WTC11 (cell line): Measurements from ENCODE around the gene AGAP1. TPM values are rescaled to one million over a fixed set of nuclear protein-coding genes. Genes with fewer than 3 reads are reported as not detected.

ENCODE experiments used
- ATAC-seq: fragments of 200-7000 bp; cut with Tn5 transposase; 2 replicates; pipeline ENCODE4 v1.10.0; 2021; ENCODE audit warnings: mild to moderate bottlenecking, moderate library complexity
- CTCF ChIA-PET: fragments of 300-600 bp; sonication (Branson Sonifier 250); formaldehyde crosslinking; loops from one replicate; lab custom pipeline; 2021; ENCODE audit warnings: antibody characterized with exemption; lab: Charles Lee
- POLR2A ChIA-PET: fragments of 350-600 bp; sonication (Branson Sonifier 250); formaldehyde crosslinking; loops from one replicate; lab custom pipeline; 2021; ENCODE audit warnings: antibody characterized with exemption; lab: Charles Lee
- DNase-seq: peaks from one replicate; pipeline ENCODE4 v3.0.0; 2021; ENCODE audit warnings: low spot score
- H3K27ac Mint-ChIP-seq: 2 replicates; pipeline ENCODE4 v1.8.0; 2021; ENCODE audit warnings: mixed read lengths
- H3K27me3 Mint-ChIP-seq: 2 replicates; pipeline ENCODE4 v1.8.0; 2021; ENCODE audit warnings: low read depth, mild to moderate bottlenecking, moderate library complexity, mixed read lengths
- H3K36me3 Mint-ChIP-seq: 2 replicates; pipeline ENCODE4 v1.8.0; 2021; ENCODE audit warnings: mixed read lengths
- H3K4me1 Mint-ChIP-seq: 2 replicates; pipeline ENCODE4 v1.8.0; 2022; ENCODE audit warnings: mixed read lengths
- H3K4me3 Mint-ChIP-seq: 2 replicates; pipeline ENCODE4 v1.8.0; 2021; ENCODE audit warnings: mild to moderate bottlenecking, moderate library complexity, mixed read lengths
- H3K9me3 Mint-ChIP-seq: 2 replicates; pipeline ENCODE4 v1.8.0; 2021; ENCODE audit warnings: mixed read lengths
- ATF3 ChIP-seq: sonication (generic); formaldehyde crosslinking; conservative IDR thresholded peaks from 2 replicates; pipeline ENCODE4 v1.8.1; 2022; ENCODE audit warnings: mild to moderate bottlenecking, missing genetic modification reagents
- CREM ChIP-seq: sonication (generic); formaldehyde crosslinking; IDR thresholded peaks from 2 replicates; pipeline ENCODE4 v1.8.1; 2022; ENCODE audit warnings: mild to moderate bottlenecking, missing genetic modification reagents, moderate library complexity
- ESRRA ChIP-seq: sonication (generic); formaldehyde crosslinking; IDR thresholded peaks from 2 replicates; pipeline ENCODE4 v1.8.1; 2022; ENCODE audit warnings: mild to moderate bottlenecking, missing genetic modification reagents, borderline replicate concordance
- FOXJ3 ChIP-seq: sonication (generic); formaldehyde crosslinking; IDR thresholded peaks from 2 replicates; pipeline ENCODE4 v1.9.0; 2021; ENCODE audit warnings: missing genetic modification reagents, mild to moderate bottlenecking, borderline replicate concordance
- FOXK1 ChIP-seq: sonication (generic); formaldehyde crosslinking; IDR thresholded peaks from 2 replicates; pipeline ENCODE4 v1.8.0; 2022; ENCODE audit warnings: mild to moderate bottlenecking, moderate library complexity, missing genetic modification reagents
- HMGA2 ChIP-seq: fragments of 250-450 bp; sonication (Bioruptor Pico); IDR thresholded peaks from 2 replicates; pipeline ENCODE4 v1.4.0; 2021; ENCODE audit warnings: mild to moderate bottlenecking, moderate library complexity
- MXD4 ChIP-seq: fragments of 250-450 bp; sonication (Bioruptor Pico); IDR thresholded peaks from 2 replicates; pipeline ENCODE4 v1.8.0; 2021; ENCODE audit warnings: mild to moderate bottlenecking, moderate library complexity, borderline replicate concordance
- NFE2L1 ChIP-seq: sonication (generic); formaldehyde crosslinking; IDR thresholded peaks from 2 replicates; pipeline ENCODE4 v1.8.1; 2023; ENCODE audit warnings: missing genetic modification reagents
- NR3C1 ChIP-seq: sonication (generic); formaldehyde crosslinking; conservative IDR thresholded peaks from 2 replicates; pipeline ENCODE4 v1.8.1; 2023; ENCODE audit warnings: low read depth, mild to moderate bottlenecking, missing genetic modification reagents
- PRRX2 ChIP-seq: fragments of 250-450 bp; sonication (Bioruptor Pico); IDR thresholded peaks from 2 replicates; pipeline ENCODE4 v1.8.0; 2021; ENCODE audit warnings: mild to moderate bottlenecking
- ZNF232 ChIP-seq: sonication (generic); formaldehyde crosslinking; IDR thresholded peaks from 2 replicates; pipeline ENCODE4 v1.8.0; 2022; ENCODE audit warnings: mild to moderate bottlenecking, missing genetic modification reagents
- ZNF416 ChIP-seq: fragments of 250-450 bp; sonication (Bioruptor Pico); IDR thresholded peaks from 2 replicates; pipeline ENCODE4 v1.9.0; 2021; ENCODE audit warnings: mild to moderate bottlenecking, inconsistent platforms
- ZNF532 ChIP-seq: fragments of 250-450 bp; sonication (Bioruptor Pico); IDR thresholded peaks from 2 replicates; pipeline ENCODE4 v1.9.0; 2021; ENCODE audit warnings: mild to moderate bottlenecking, borderline replicate concordance
- ZSCAN18 ChIP-seq: fragments of 250-450 bp; sonication (Bioruptor Pico); IDR thresholded peaks from 2 replicates; pipeline ENCODE4 v2.1.2; 2022; ENCODE audit warnings: mild to moderate bottlenecking, moderate library complexity
- total RNA-seq: library from RNA; stranded (reverse); gene quantifications from 3 replicates; pipeline ENCODE4 v1.2.3, GENCODE V29; 2021
- TF ChIP-seq, protein P1 (sequence below): sonication (generic); formaldehyde crosslinking; IDR thresholded peaks from 2 replicates; pipeline ENCODE4 v1.8.0; 2023; ENCODE audit warnings: missing genetic modification reagents, mild to moderate bottlenecking, borderline replicate concordance
- TF ChIP-seq, protein P2 (sequence below): fragments of 250-450 bp; sonication (Bioruptor Pico); conservative IDR thresholded peaks from 2 replicates; pipeline ENCODE4 v1.9.0; 2021; ENCODE audit warnings: mild to moderate bottlenecking

AGAP1 gene
- total RNA-seq, 1 experiment from 2014 or later, result 49.3 TPM

- TF ChIP-seq CREM (no peak), ZSCAN18 (CRISPR knock-in tag) (no peak), MXD4 (CRISPR knock-in tag) (no peak), NR3C1 (CRISPR knock-in tag) (no peak), ZNF232 (no peak), FOXJ3 (CRISPR knock-in tag) (no peak), ZNF416 (CRISPR knock-in tag) (no peak), ESRRA (CRISPR knock-in tag) (no peak), HMGA2 (CRISPR knock-in tag) (no peak)
- TF ChIP-seq, protein P1, sequence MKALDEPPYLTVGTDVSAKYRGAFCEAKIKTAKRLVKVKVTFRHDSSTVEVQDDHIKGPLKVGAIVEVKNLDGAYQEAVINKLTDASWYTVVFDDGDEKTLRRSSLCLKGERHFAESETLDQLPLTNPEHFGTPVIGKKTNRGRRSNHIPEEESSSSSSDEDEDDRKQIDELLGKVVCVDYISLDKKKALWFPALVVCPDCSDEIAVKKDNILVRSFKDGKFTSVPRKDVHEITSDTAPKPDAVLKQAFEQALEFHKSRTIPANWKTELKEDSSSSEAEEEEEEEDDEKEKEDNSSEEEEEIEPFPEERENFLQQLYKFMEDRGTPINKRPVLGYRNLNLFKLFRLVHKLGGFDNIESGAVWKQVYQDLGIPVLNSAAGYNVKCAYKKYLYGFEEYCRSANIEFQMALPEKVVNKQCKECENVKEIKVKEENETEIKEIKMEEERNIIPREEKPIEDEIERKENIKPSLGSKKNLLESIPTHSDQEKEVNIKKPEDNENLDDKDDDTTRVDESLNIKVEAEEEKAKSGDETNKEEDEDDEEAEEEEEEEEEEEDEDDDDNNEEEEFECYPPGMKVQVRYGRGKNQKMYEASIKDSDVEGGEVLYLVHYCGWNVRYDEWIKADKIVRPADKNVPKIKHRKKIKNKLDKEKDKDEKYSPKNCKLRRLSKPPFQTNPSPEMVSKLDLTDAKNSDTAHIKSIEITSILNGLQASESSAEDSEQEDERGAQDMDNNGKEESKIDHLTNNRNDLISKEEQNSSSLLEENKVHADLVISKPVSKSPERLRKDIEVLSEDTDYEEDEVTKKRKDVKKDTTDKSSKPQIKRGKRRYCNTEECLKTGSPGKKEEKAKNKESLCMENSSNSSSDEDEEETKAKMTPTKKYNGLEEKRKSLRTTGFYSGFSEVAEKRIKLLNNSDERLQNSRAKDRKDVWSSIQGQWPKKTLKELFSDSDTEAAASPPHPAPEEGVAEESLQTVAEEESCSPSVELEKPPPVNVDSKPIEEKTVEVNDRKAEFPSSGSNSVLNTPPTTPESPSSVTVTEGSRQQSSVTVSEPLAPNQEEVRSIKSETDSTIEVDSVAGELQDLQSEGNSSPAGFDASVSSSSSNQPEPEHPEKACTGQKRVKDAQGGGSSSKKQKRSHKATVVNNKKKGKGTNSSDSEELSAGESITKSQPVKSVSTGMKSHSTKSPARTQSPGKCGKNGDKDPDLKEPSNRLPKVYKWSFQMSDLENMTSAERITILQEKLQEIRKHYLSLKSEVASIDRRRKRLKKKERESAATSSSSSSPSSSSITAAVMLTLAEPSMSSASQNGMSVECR (CRISPR knock-in tag), result no peak
Measured at GRCh38 chr2:235611349-235611748, 117.5 kb downstream of the AGAP1 start (continued).

GRCh38 chr2:235611756-235612155, 117.9 kb downstream of the AGAP1 start:
- TF ChIP-seq CREM, result no peak
- no peak for TF ChIP-seq ZNF532 (CRISPR knock-in tag)
- TF ChIP-seq NFE2L1 (CRISPR knock-in tag), result no peak
- no peak for TF ChIP-seq ATF3
- TF ChIP-seq, protein P2, sequence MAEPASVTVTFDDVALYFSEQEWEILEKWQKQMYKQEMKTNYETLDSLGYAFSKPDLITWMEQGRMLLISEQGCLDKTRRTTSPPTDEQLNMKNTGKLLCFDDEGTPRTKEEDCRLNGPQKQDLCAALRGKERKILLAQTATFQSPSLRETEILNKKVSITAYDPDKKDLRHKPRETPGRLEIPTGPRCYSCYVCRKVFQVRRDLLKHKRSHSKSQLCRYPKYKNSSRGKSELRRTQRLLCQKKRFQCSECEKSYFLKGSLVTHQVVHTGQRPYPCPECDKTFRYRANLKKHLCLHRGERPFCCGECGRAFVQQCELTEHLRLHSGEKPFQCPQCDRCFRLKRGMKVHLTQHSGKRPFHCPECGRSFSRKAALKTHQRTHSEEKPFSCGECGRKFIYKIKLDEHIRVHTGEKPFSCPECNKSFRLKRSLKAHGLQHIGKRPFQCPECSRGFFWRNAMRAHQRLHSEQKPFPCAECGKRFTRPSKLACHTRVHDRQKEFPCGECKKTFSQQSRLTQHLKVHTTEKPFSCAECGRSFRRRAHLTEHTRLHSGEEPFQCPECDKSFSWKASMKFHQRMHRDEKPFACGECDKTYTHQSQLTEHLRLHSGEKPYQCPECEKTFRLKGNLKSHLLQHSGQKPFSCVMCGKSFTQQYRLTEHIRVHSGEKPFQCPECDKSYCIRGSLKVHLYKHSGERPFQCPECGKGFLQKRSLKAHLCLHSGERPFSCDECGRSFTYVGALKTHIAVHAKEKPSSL, result no peak
- TF ChIP-seq PRRX2 (CRISPR knock-in tag), result no peak
- TF ChIP-seq FOXK1 (CRISPR knock-in tag), result no peak
- ATAC-seq (no peak), DNase-seq (no peak)
- CTCF ChIA-PET, result interaction anchor here (2.3 kb wide), 1 partner anchor 135 kb away, joined by 9 read pairs; no protein-coding TSS in a partner anchor
- POLR2A ChIA-PET, result no interaction called here
- H3K27ac Mint-ChIP-seq, result peak overlapping the region; percentile 82; the same call in 1 of the 2 replicates
- peaks cover 60% of the 10 kb centered on the region for H3K4me1 Mint-ChIP-seq
- no peak overlapping the region for H3K4me3 Mint-ChIP-seq
- H3K36me3 Mint-ChIP-seq, result peaks cover 2% of the 10 kb centered on the region; the same call in 1 of the 2 replicates
- H3K27me3 Mint-ChIP-seq, result no peaks in the 10 kb centered on the region
- H3K9me3 Mint-ChIP-seq, result no peaks in the 10 kb centered on the region; the same call in 1 of the 2 replicates
